GM21447 (cell line): Measurements from ENCODE around the gene ANKRD60.

ENCODE experiments used
- ATAC-seq: cut with Tn5 transposase; IDR thresholded peaks from one replicate; pipeline ENCODE4 v1.9.1; 2021; ENCODE audit not compliant: unreplicated experiment

ANKRD60 gene

DNA sequence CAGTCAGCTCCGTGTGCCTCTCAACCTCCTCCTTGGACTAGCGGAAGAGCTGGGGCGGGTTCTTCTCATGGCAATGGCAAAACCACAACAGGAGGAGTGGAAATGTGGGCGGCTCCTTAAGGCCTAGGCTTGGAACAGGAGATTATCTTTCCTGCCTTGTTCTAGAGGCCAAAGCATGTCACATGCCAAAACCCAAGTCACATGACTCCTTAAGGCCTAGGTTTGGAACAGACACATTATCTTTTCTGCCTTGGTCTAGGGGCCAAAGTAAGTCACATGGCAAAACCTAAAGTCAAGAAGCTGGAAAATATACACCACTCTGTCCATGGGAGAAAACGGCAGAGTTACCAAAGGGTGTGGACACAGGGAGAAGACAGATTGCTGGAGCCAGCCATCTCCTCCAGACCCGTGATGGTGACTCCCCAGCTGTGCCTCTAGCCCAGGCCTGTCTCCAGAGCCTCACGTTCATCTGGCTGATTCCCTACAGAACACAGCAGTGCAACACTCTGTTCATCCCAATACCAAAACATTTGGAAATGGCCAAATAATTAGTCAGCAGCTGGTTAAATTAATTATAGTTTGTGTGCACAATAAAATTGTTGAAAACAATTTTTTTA is 34.2 kb downstream of the ANKRD60 start:
- ATAC-seq, result no peak

DNA sequence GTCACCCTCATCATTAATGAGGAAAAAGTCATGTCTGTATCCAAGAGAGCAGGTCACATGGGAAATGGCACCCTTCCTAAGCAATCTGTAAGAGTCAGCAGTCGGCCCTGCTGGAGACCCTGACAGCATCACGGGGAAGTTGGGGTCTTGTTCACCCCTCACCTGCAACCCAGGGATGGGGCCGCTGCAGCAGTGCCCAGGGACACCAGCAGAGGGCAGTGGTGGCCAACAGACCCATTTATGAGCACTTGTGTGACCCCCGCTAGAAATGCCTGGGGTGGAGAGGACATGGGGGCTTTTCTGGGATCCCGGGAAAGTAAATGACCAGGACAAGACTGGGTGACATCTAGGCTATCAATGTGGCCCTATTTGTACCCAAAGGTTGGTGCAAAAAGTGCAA is 35.9 kb downstream of the ANKRD60 start:
- ATAC-seq, result no peak

GRCh38 chr20:58192065-58192464 is 36.4 kb downstream of the ANKRD60 start:
- no peak for ATAC-seq

DNA sequence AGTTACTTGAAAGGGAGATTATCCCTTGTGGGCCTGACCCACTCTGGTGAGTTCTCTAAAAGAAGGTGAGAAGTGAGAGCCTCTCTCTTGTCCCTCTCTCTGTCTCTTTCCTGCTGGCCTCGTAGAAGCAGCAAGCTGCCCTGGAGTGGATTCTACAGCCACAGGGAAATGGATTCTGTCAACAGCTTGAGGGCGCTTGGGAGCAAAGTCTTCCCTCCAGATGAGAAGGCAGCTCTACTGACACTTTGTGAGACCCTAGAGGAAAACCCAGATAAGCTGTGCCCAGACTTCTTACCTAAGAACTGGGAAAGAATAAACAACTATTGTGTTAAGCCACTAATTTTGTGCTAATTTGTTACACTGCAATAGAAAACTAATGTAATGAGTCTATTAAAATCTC is 39.9 kb downstream of the ANKRD60 start:
- no peak for ATAC-seq

DNA sequence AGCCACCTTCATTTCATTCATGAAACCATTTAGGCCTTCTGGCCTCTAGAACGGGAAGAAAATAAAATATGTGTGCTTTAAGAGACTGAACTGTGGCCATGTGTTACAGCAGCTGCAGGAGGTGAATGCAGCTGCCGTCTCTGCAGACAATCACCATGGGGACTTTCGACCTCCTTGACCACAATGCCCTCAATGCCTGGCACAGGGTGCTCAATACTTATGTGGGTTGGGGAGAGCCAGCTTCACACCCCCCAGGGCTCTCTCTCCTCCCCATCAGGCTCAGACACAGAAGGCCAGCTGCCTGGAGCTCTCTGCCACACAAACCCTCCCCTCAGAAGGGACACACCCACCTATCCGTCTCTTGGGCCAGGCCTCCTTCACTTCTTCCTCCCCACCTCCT is 43.5 kb downstream of the ANKRD60 start:
- ATAC-seq, result no peak

DNA sequence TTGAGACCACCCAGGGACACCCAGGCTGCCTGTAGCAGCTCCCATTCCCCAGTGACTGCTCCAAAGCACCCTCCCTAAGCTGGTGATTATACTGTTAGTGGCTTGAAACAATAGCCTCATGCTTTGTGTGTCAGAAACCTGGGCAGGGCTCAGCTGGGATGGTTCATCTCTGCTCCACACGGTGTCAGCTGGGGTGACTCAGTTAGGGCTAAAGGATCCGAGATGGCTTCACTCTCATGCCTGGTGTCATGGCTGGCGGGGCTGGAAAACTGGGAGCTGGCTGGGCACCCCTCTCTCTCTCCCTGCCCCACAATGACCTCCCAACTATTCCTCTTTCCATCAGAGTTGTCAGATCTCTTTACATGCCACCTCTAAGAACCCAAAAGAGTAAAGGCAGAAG is 44.4 kb downstream of the ANKRD60 start:
- ATAC-seq, result no peak

GRCh38 chr20:58182521-58183140 is 45.8 kb downstream of the ANKRD60 start:
- no peak for ATAC-seq

GRCh38 chr20:58179432-58180099 is 48.9 kb downstream of the ANKRD60 start:
- ATAC-seq, result no peak

- no peak for ATAC-seq
Measured at GRCh38 chr20:58179083-58179431, 49.4 kb downstream of the ANKRD60 start.

DNA sequence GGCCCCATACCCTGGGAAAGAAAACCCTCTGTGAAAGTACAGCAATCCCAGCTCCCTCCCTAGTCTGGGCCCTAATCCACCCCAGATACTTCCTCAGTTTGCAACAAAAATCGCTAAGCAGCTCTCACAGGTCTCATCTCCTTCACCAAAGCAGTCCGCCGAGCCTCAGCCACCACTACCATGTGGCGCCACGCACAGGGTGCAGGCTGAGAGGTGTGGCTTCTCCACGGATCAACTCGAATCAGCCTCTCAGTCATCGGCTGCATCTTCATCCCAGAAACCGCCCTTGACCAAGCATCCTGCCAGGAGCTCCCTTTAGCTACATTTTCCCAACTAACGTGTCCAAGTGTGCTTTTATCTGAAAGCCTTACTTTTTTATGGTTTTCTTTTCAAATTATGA is 50.7 kb downstream of the ANKRD60 start:
- no peak for ATAC-seq

DNA sequence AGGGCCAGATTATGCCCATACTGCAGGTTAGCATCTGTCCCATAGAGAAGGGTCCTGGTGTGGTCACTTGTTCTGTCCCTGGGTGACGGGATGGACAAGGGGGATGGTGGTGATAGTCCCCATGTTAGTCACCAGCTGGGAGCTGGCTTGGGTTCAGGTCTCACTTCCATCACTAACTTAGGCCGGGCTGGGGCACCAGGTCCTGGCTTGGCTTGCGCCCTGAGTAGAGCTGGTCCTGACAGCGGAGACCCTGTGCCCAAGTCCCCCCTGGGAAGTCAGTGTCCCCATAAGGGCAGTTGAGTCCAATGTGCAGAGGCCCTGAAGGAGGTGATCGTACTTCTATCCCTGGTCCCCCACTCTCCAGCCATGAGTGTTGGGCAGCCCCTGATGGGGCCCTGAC is 52.6 kb downstream of the ANKRD60 start:
- ATAC-seq, result no peak

DNA sequence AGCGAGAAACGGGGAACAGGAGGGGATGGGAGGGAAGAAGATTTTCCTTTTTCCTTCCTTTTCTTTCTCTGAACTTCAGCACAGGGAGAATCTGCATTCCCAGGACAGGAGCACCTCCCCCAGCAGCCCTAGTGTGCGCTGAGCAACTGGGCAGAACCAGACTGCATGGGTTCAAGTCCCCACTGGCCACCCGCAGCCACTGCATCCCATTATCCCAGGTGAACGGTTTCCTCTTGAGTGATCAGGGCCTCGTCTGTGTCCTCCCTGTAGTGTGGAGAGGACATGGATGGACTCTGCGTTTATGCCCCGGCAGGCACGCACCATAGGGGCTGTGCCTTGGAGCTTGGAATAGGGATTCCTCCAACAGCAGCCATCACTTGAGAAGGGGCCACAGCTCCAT is 53.0 kb downstream of the ANKRD60 start:
- ATAC-seq, result no peak

DNA sequence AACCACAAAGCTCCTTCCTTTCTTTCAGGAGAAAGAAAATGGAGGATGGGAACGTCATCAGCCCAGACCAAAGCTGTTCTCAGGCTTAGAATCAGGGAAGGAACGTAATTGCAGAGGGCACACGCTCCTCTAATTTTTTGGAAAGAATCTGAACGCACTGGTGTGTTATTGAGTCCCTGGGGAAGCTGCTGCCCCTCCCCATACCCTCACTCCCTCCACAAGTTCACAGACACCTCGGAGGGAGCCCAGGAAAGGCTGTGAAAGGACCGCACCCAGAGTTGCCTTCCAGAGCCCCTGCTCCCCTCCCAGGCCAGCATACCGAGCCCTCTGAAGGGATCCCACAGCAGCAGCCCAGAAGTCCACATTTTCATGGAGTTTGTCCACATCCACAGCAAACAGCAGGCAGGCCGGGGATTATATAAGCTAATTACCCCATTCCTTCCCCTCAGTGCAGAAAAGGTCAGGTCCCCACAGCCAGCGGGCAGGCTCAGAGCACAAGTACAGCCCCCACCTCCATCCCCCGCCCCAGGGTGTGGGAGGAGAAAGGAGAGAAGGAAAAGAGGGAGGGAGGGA is 53.7 kb downstream of the ANKRD60 start:
- no peak for ATAC-seq

DNA sequence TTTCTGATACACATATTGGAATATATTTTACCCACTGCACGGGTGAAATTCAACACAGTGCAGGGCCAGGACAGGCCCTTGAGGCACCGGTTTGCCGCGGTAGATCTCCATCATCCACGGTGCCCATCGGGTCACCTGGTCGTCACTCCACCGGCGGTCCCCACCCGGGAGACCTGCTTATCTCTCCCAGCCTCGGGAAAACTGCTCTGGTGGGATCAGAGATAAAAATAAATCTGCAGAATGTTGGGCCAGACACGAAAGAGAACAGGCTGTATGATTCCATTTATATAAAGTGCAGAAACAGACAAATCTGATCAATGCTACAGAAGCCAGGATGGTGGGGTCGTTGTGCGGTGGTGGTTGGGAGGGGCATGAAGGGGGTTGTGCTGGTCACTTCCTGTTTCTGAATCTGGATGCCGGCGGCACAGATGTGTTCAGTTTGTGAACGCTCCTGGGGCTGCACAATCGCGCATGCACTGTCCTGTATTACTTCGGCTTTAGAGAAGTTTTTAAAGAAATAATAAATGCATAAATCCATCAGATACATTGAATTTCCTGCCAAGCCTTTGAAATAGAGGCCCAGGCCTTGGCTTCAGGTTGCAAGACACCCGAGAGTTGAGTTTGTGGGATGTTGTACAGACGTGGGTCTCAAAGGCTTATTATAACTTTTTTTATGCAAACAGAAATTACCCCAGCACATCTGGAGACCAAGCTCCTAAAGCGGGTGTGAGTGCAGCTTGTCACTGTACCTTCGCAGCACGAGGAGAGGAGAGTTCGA is 54.3 kb downstream of the ANKRD60 start:
- no peak for ATAC-seq

DNA sequence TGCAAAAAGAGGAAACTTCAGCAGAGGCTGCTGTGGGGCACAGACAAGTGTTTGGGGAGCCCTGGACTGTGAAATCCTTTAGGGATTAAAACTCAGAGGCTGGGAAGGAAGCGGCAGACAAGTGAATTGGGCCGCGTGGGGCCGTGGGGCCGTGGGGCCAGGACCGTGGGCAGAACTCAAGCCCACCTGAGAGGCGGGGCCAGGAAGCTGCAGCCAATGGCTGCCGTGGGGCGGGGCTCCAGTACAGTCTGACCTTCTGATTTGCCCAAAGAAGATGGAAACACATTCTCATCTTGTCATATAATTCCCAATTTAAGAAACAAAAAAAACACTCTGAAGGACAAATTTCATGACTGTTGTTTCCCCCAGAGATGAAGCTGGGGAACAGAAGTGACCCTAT is 55.4 kb downstream of the ANKRD60 start:
- ATAC-seq, result no peak

GRCh38 chr20:58171796-58172425 is 56.5 kb downstream of the ANKRD60 start:
- no peak for ATAC-seq

- ATAC-seq, result no peak
Measured at GRCh38 chr20:58169450-58169849, 59.0 kb downstream of the ANKRD60 start.

DNA sequence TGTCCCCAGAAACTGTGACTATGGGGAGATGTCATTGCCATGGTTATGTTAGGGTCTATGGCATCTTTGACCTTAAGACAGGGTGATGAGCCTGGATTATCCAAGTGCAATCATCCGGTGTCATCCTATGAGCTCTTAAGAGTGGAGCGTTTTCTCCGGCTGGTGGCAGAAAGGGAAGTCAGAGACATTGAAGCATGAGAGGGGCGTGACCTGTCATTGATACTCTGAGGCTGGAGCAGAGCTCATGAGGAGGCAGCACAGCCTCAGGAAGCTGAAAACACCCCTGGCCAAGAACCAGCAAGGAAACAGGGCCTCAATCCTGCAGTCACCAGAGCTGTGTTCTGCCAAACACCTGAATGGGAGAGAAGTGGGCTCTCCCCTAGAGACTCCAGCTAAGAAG is 59.6 kb downstream of the ANKRD60 start:
- no peak for ATAC-seq

DNA sequence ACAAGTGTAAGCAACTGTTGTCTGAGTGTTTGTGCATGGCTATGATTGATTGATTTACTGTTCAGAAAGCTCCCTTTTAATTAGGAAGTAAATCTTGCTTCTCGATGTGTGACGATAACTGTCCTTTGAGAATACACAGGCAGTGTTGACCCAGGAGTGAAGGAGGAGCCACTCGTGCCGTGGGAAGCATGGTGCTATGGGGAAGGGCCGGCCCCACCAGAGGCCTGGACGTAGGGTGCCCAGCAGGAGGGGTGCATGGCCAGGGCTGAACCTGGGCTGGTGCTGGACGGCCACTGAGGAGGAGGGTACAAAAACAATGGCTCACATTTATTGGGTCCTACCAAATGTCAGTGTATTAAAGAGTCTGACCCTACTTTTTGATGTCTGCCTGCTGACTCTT is 60.7 kb downstream of the ANKRD60 start:
- ATAC-seq, result no peak
